ENCODE data around the gene SSBP1. TPM values are rescaled to one million over a fixed set of nuclear protein-coding genes. Genes with fewer than 3 reads are reported as not detected.

The SSBP1 gene
- total and polyA plus RNA-seq, 2 of the 8 experiments (the other 6 are each of a cell fraction or from before 2014, with no cell fraction given), result 136 to 254 TPM

- TF ChIP-seq SIX5 (IDR thresholded peaks at IDR 0.05; ENCODE audit: low read depth, low read length), result peak; percentile 47; the same call in 1 of the 2 replicates
- TF ChIP-seq MAX (IDR thresholded peaks at IDR 0.05), result peak; percentile 82
- TF ChIP-seq CHD1 (IDR thresholded peaks at IDR 0.05; ENCODE audit: low read depth, low read length), result no peak
- no peak for TF ChIP-seq RNF2 (IDR thresholded peaks at IDR 0.05; ENCODE audit: borderline replicate concordance, low read depth, low read length, missing control alignments, poor library complexity, severe bottlenecking)
- TF ChIP-seq, protein P1, sequence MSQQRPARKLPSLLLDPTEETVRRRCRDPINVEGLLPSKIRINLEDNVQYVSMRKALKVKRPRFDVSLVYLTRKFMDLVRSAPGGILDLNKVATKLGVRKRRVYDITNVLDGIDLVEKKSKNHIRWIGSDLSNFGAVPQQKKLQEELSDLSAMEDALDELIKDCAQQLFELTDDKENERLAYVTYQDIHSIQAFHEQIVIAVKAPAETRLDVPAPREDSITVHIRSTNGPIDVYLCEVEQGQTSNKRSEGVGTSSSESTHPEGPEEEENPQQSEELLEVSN (IDR thresholded peaks at IDR 0.05), result peak; percentile 61
- TF ChIP-seq SIN3A (conservative IDR thresholded peaks at IDR 0.05 in 1 of 2, IDR thresholded peaks at IDR 0.05 in 1 of 2; ENCODE audit: low read depth in 1 of 2, low read length in 2 of 2), result peak in 1 of 2 experiments; percentile 95; a peak in 2 of 4 replicates
- no peak for TF ChIP-seq MAFK (IDR thresholded peaks at IDR 0.05; ENCODE audit: low read depth, low read length)
- TF ChIP-seq TAF1 (IDR thresholded peaks at IDR 0.05; ENCODE audit: low read depth, low read length), result peak; percentile 96
- peak; percentile 98 for TF ChIP-seq GABPA (IDR thresholded peaks at IDR 0.05; ENCODE audit: borderline replicate concordance, insufficient read depth, low read length)
These were observed at the start of gene SSBP1 (continued) for GRCh38 chr7:141737836-141738591.
